HG02588 (cell line): Measurements from ENCODE around the gene L1TD1.
"Not testable (repeated sequence)": the region's sequence is repeated elsewhere in the genome, so short reads cannot be mapped to it uniquely, and the experiment has no call there.

ENCODE experiments used
- ATAC-seq: cut with Tn5 transposase; IDR thresholded peaks from one replicate; pipeline ENCODE4 v1.9.1; 2021; ENCODE audit warnings: mild to moderate bottlenecking, moderate library complexity; ENCODE audit not compliant: unreplicated experiment

Gene L1TD1

GRCh38 chr1:62194651-62195544 lies at the start of gene L1TD1:
TSS of gene L1TD1 (plus strand) at chr1:62194849. CDS start at chr1:62206629, 11,780 bp downstream.
- ATAC-seq, result no peak

DNA sequence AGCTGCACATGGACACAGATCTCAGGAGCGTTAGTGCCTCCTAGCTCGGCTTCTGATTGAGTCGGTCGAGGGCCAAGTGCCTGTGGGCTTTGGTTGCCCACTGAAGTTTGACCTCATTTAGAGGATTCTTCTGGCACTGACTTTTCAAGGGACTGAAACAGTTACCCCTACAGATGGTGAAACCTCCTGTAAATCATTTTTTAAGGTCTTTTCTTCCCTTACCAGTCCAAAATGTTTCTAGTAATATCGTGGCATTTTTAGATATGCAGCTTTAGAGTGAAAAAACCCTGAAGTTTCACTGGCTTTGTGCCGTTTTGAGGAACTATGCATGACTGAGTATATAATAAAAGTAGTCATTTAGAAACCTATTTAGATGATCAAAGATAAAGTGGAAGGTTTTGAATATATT lies 34.7 kb upstream of the L1TD1 start:
- ATAC-seq, result no peak

GRCh38 chr1:62161711-62162110 lies 32.9 kb upstream of the L1TD1 start:
- no peak for ATAC-seq

DNA sequence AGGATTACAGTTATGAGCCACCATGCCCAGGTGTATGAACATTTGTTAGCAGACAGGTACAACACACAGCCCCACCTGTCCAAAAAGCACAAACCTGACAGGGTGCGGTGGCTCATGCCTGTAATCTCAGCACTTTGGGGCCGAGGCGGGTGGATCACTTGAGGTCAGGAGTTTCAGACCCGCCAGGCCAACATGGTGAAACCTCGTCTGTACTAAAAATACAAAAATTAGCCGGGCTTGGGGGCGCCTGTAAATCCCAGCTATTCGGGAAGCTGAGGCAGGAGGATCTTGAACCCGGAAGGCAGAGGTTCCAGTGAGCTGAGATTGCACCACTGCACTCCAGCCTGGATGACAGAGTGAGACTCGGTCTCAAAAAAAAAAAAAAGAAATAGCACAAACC lies 24.3 kb upstream of the L1TD1 start:
- not testable (repeated sequence) for ATAC-seq

- no peak for ATAC-seq
Measured at GRCh38 chr1:62175568-62176179, 19.0 kb upstream of the L1TD1 start.

- no peak for ATAC-seq
Measured at GRCh38 chr1:62176597-62177312, 17.9 kb upstream of the L1TD1 start.

- no peak for ATAC-seq
Measured at GRCh38 chr1:62177621-62178020, 17.0 kb upstream of the L1TD1 start.

DNA sequence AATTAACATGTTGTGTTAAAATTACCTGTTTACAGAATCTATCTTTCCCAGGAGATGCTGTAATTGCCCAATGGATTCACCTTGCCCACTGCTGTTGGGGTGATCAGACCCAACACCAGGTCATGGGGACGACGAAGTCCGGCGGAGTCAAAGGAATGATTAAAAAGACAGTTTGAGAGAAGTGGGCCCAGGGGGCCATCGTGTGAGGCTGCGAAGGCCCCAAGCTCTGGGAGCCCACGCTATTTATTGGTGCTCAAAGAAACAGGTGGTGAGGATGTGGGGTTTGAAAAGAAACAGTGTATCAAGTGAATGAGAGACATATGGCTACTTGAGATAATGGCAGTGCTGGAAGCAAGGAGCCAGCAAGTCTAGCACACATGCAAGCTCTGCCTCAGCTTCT lies 16.3 kb upstream of the L1TD1 start:
- no peak for ATAC-seq

DNA sequence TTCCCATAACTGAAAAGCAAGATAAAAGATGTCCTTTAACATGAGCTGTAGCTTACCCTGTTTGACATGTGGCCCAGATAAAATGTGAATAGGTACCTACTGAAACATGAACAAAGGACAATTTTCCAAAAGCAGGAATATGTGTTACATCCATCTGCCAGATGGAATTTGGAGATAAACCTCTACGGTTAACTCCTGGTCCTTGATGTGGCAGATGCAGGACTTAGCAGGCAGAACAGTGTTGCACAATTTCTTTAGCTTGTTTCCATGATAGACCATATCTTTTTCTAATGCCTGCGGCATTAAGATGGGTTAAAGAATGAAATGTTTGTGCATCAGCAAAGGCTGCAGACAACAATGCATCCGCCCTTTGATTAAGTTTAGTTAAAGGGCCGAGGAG lies 14.6 kb upstream of the L1TD1 start:
- ATAC-seq, result not testable (repeated sequence)

- ATAC-seq, result no peak
Measured at GRCh38 chr1:62180639-62181038, 14.0 kb upstream of the L1TD1 start.

- ATAC-seq, result no peak
Measured at GRCh38 chr1:62181532-62181931, 13.1 kb upstream of the L1TD1 start.

- ATAC-seq, result not testable (repeated sequence)
Measured at GRCh38 chr1:62182157-62182556, 12.5 kb upstream of the L1TD1 start.

GRCh38 chr1:62183164-62184020 lies 11.3 kb upstream of the L1TD1 start:
- not testable (repeated sequence) for ATAC-seq

DNA sequence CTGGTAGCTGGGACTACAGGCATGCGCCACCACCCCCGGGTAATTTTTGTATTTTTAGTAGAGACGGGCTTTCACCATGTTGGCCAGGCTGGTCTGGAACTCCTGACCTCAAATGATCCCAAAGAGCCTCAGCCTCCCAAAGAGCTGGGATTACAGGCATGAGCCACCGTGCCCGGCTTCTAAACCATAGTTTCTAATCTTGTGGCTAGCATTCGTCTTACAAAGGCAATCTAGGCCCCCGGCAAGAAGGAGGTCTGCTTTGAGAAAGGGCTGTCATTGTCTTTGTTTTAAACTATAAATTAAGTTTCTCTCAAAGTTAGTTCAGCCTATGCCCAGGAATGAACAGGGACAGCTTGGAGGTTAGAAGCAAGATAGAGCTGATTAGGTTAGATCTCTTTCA lies 10.3 kb upstream of the L1TD1 start:
- ATAC-seq, result no peak

DNA sequence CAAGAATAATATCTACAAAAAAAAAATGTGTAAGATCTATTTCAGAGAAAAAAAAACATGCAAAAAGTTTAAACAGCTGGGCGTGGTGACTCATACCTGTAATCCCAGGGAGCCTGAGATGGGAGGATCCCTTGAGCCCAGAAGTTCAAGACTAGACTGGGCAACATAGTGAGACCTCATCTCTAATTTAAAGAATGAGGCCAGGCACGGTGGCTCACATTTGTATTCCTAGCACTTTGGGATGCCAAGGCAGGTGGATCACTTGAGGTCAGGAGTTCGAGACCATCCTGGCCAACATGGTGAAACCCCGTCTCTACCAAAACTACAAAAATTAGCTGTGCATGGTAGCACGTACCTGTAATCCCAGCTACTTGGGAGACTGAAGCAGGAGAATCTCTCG lies 9.4 kb upstream of the L1TD1 start:
- not testable (repeated sequence) for ATAC-seq

DNA sequence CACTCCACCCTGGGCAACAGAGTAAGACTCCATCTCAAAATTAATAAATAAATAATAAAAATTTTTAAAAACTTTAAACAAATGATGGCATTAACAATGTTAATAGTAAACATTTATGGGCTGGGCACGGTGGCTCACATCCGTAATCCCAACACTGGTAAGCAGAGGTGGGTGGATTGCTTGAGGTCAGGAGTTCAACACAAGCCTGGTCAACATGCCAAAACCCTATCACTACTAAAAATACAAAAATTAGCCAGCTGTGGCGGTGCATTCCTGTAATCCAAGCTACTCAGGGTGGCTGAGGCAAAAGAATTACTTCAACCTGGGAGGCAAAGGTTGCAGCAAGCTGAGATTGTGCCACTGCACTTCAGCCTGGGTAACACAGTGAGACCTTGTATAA lies 9.0 kb upstream of the L1TD1 start:
- no peak for ATAC-seq

DNA sequence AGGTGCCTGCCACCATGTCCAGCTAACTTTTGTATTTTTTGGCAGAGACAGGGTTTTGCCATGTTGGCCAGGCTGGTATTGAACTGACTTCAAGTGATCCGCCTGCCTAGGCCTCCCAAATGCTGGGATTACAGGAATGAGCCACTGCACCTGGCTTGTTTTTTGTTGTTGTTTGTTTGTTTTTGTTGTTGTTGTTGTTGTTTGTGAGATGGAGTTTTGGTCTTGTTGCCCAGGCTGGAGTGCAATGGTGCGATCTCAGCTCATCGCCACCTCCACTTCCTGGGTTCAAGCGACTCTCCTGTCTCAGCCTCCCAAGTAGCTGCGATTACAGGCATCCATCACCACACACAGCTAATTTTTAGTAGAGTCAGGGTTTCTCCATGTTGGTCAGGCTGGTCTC lies 7.1 kb upstream of the L1TD1 start:
- no peak for ATAC-seq

- no peak for ATAC-seq
Measured at GRCh38 chr1:62188111-62188510, 6.5 kb upstream of the L1TD1 start.

- no peak for ATAC-seq
Measured at GRCh38 chr1:62196086-62196690, 1.5 kb downstream of the L1TD1 start.

DNA sequence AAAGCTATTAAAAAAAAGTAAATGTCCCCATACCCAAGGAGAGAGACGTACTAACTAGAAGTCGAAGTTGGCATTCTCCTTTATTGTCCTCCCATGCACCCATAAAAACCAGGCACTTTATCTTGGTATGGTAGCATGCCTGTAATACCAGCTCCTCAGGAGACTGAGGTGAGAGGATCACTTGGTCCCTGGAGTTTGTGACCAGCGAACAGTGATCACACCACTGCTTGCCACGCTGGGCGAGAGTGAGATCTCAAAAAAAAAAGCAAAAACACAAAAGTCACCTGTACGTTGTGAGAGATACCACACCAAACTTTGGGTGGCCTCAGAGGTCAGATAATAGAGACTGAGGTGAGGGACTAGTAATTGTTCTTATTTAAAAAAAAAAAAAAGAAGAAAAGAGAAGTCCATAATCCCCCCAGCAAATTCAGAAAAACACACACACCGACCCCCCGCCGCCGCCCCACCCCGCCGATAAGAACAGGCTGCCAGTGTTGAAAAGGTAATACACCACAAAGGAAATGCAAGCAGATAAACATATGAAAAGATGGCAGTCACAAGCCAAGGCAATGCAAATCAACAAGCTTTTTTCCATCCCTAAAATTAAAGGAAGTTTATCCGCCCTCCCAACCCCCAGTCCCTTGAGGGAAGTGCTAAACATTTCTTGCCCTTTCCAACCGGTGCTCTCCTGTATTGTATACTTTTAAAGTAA lies 3.6 kb downstream of the L1TD1 start:
- no peak for ATAC-seq
